Measurements from ENCODE around the gene TMEM179. TPM values are rescaled to one million over a fixed set of nuclear protein-coding genes. Genes with fewer than 3 reads are reported as not detected.

The TMEM179 gene
- total RNA-seq, 1 experiment from 2014 or later = 11.4 TPM

DNA sequence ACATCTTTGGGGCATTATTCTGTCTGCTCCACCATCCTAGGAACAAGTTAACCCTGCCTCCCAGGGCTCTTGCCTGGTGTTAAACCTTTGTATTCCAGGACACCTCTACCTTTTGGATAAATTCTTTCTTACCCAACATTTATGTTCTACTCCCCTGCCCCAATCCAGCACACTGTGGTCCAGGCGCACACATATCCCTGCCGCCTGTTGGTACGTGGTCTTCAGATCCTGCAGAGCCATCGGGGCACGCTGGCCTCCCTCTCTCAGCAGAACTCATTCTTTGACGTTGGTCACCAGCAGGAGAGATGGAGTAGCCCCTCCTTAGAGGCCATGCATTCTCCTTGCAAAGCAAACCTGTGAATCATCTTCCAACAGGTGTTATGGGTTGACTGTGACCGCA, 5.1 kb upstream of the TMEM179 start:
- Histone ChIP-seq H4K91ac (ENCODE audit: insufficient read length, low read depth, low read length) (no peak overlapping the region), H3K27me3 (ENCODE audit: insufficient read depth, low read length) (no peaks in the 10 kb centered on the region), H3K79me1 (ENCODE audit: insufficient read depth, low read depth, low read length, poor library complexity, severe bottlenecking) (no peaks in the 10 kb centered on the region), H3K4ac (ENCODE audit: low read depth, low read length) (no peak overlapping the region), H2AFZ (ENCODE audit: low read length) (no peak overlapping the region), H3K23ac (ENCODE audit: insufficient read length, low read depth, low read length) (no peak overlapping the region), H3K18ac (ENCODE audit: insufficient read length, low read depth, low read length) (no peak overlapping the region), H3K9ac (ENCODE audit: extremely low read depth, insufficient read length, low read length) (no peak overlapping the region), H3K23me2 (ENCODE audit: insufficient read length, low read depth, low read length, poor library complexity, severe bottlenecking) (no peaks in the 10 kb centered on the region), H2BK20ac (ENCODE audit: low read depth, low read length, poor library complexity, severe bottlenecking) (no peak overlapping the region), H3K56ac (ENCODE audit: insufficient read length, low read depth, low read length) (no peak overlapping the region), H3K27ac (ENCODE audit: insufficient read length, low read depth, low read length) (no peak overlapping the region), H3K79me2 (ENCODE audit: insufficient read depth, low read length) (no peaks in the 10 kb centered on the region), H3K9me3 (ENCODE audit: control insufficient read depth, low read depth, low read length) (no peaks in the 10 kb centered on the region), H3K4me1 (ENCODE audit: insufficient read depth, low read length) (no peaks in the 10 kb centered on the region), H2BK12ac (ENCODE audit: insufficient read length, low read depth, low read length) (no peak overlapping the region), H4K5ac (ENCODE audit: insufficient read length, low read depth, low read length) (no peak overlapping the region), H3K4me2 (ENCODE audit: insufficient read depth, insufficient read length, low read length) (no peak overlapping the region), H2BK5ac (ENCODE audit: insufficient read length, low read length) (no peak overlapping the region), H2AK5ac (ENCODE audit: insufficient read length, low read length) (no peak overlapping the region), H3K14ac (ENCODE audit: insufficient read depth, low read length) (no peak overlapping the region), H3T11ph (ENCODE audit: low read length) (no peak overlapping the region), H2BK120ac (ENCODE audit: low read depth, low read length, poor library complexity, severe bottlenecking) (no peak overlapping the region), H4K20me1 (ENCODE audit: control insufficient read depth, insufficient read depth, insufficient read length) (no peaks in the 10 kb centered on the region), H2BK15ac (ENCODE audit: low read depth, low read length) (no peak overlapping the region), H4K8ac (replicated peaks; ENCODE audit: insufficient read length, low read depth, low read length) (no peak overlapping the region)
- no peak overlapping the region for H3K27ac Mint-ChIP-seq
- H3K9me3 Mint-ChIP-seq = peaks cover 0 to 6% of the 10 kb centered on the region in 2 experiments; a peak in 2 of 5 replicates
- TF ChIP-seq, protein P1, sequence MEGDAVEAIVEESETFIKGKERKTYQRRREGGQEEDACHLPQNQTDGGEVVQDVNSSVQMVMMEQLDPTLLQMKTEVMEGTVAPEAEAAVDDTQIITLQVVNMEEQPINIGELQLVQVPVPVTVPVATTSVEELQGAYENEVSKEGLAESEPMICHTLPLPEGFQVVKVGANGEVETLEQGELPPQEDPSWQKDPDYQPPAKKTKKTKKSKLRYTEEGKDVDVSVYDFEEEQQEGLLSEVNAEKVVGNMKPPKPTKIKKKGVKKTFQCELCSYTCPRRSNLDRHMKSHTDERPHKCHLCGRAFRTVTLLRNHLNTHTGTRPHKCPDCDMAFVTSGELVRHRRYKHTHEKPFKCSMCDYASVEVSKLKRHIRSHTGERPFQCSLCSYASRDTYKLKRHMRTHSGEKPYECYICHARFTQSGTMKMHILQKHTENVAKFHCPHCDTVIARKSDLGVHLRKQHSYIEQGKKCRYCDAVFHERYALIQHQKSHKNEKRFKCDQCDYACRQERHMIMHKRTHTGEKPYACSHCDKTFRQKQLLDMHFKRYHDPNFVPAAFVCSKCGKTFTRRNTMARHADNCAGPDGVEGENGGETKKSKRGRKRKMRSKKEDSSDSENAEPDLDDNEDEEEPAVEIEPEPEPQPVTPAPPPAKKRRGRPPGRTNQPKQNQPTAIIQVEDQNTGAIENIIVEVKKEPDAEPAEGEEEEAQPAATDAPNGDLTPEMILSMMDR (conservative IDR thresholded peaks at IDR 0.05) = no peak
- no peaks in the 10 kb centered on the region; a peak in 1 of 7 replicates for H3K36me3 Mint-ChIP-seq (ENCODE audit: insufficient read depth in 1 of 3, low read depth in 3 of 3)
- peaks cover 4 to 8% of the 10 kb centered on the region in 2 experiments for H3K4me1 Mint-ChIP-seq
- no CpG with 5 or more reads among the region's 7 CpGs for WGBS (ENCODE audit: extremely low coverage, insufficient read length, low lambda C conversion rate)
- H3K4me3 Mint-ChIP-seq = no peak overlapping the region
- peaks cover 75% of the 10 kb centered on the region for H3K27me3 Mint-ChIP-seq (ENCODE audit: low read depth)
- DNase-seq = no peak

All from H9 (cell line).